Adrenal gland (tissue), 5 donors: ENCODE results near the gene GATAD2B.

Experiments used
- POLR2A ChIP-seq, 2 donors: fragments of 450-650 bp; IDR thresholded peaks; one replicate each; pipeline ENCODE4 v1.6.1; 2017; ENCODE audit warnings: antibody characterized with exemption in 2 of 2, mild to moderate bottlenecking in 2 of 2, moderate library complexity in 1 of 2
- TF ChIP-seq, protein P1 (sequence below), 6 experiments: fragments of 450-650 bp in 4 of 6; fragments of 200-600 bp in 2 of 6; sonication (generic) in 1 of 6; IDR thresholded peaks; 1 replicate in 5 of 6; 2 replicates in 1 of 6; pipeline versions ENCODE4 v1.5.1 to v1.8.0; 2016 to 2021; ENCODE audit warnings: antibody characterized with exemption in 6 of 6, mild to moderate bottlenecking in 2 of 6, moderate library complexity in 1 of 6
- donor health status: DM: no; HTN: no; CAD: no.

DNA sequence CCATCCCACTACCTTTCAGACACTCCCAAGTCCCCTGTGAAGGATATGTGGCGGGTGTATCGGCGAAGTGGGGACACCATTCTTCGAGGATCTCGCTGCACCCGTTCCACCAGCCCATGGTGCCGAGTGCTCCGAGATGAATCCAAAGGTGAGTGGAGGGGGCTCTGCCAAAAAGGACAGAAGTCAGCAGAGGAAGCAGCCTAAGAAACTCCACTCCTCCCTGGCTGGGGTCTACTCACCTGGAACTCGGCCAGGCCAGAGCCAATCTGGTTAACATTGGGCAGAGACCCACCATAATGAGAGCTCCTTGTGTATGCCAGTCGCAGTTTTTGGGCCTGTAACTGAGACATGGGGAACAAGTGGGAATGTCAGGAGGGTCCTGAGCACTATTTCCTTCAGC, 32.1 kb upstream of the GATAD2B start:
- TF ChIP-seq, protein P1, sequence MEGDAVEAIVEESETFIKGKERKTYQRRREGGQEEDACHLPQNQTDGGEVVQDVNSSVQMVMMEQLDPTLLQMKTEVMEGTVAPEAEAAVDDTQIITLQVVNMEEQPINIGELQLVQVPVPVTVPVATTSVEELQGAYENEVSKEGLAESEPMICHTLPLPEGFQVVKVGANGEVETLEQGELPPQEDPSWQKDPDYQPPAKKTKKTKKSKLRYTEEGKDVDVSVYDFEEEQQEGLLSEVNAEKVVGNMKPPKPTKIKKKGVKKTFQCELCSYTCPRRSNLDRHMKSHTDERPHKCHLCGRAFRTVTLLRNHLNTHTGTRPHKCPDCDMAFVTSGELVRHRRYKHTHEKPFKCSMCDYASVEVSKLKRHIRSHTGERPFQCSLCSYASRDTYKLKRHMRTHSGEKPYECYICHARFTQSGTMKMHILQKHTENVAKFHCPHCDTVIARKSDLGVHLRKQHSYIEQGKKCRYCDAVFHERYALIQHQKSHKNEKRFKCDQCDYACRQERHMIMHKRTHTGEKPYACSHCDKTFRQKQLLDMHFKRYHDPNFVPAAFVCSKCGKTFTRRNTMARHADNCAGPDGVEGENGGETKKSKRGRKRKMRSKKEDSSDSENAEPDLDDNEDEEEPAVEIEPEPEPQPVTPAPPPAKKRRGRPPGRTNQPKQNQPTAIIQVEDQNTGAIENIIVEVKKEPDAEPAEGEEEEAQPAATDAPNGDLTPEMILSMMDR (IDR thresholded peaks at IDR 0.05), result no peak
- no peak for TF ChIP-seq POLR2A (IDR thresholded peaks at IDR 0.05)
